Ishikawa (cell line): Measurements from ENCODE around the gene ERC1.

Experiments
- CREB1 ChIP-seq: IDR thresholded peaks from 2 replicates; pipeline ENCODE4 v1.6.1; 2012; ENCODE audit warnings: low read depth
- EP300 ChIP-seq: IDR thresholded peaks from 2 replicates; pipeline ENCODE4 v1.6.1; 2012; ENCODE audit warnings: borderline replicate concordance
- FOXM1 ChIP-seq: IDR thresholded peaks from 2 replicates; pipeline ENCODE4 v1.6.1; 2012; ENCODE audit warnings: low read depth, borderline replicate concordance
- NFIC ChIP-seq: IDR thresholded peaks from 2 replicates; pipeline ENCODE4 v1.6.1; 2012
- TEAD4 ChIP-seq: IDR thresholded peaks from 2 replicates; pipeline ENCODE4 v1.6.1; 2012
- YY1 ChIP-seq: IDR thresholded peaks from 2 replicates; pipeline ENCODE4 v1.6.1; 2012; ENCODE audit warnings: low read depth
- TF ChIP-seq, protein P1 (sequence below): IDR thresholded peaks from 2 replicates; pipeline ENCODE4 v1.6.1; 2012; ENCODE audit warnings: low read depth, mild to moderate bottlenecking

DNA sequence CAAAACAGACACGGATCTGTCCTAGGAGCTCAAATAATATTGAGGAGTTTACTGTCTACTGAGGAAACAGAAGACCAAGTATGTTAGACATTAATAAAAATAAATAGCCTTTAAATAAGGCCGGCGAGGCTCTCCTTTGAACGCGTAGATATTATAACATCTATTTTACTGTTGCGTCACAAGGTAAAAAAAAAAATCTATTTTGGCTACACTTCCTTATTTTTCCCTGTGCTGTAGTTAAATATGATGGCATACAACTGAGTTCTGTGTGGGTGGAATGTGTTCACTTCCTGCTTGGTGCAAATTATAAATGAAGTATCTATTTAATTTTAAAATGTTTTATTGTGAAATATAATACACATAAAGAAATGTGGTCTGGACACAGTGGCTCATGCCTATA lies 24.3 kb upstream of the ERC1 start:
- TF ChIP-seq, protein P1, sequence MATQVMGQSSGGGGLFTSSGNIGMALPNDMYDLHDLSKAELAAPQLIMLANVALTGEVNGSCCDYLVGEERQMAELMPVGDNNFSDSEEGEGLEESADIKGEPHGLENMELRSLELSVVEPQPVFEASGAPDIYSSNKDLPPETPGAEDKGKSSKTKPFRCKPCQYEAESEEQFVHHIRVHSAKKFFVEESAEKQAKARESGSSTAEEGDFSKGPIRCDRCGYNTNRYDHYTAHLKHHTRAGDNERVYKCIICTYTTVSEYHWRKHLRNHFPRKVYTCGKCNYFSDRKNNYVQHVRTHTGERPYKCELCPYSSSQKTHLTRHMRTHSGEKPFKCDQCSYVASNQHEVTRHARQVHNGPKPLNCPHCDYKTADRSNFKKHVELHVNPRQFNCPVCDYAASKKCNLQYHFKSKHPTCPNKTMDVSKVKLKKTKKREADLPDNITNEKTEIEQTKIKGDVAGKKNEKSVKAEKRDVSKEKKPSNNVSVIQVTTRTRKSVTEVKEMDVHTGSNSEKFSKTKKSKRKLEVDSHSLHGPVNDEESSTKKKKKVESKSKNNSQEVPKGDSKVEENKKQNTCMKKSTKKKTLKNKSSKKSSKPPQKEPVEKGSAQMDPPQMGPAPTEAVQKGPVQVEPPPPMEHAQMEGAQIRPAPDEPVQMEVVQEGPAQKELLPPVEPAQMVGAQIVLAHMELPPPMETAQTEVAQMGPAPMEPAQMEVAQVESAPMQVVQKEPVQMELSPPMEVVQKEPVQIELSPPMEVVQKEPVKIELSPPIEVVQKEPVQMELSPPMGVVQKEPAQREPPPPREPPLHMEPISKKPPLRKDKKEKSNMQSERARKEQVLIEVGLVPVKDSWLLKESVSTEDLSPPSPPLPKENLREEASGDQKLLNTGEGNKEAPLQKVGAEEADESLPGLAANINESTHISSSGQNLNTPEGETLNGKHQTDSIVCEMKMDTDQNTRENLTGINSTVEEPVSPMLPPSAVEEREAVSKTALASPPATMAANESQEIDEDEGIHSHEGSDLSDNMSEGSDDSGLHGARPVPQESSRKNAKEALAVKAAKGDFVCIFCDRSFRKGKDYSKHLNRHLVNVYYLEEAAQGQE, result no peak
- TF ChIP-seq EP300 (no peak), TEAD4 (no peak), CREB1 (no peak), FOXM1 (no peak), NFIC (no peak), YY1 (no peak)
